ENCODE results near the gene ZNF578. TPM values are rescaled to one million over a fixed set of nuclear protein-coding genes. Genes with fewer than 3 reads are reported as not detected.
"Not testable (repeated sequence)": the region's sequence is repeated elsewhere in the genome, so short reads cannot be mapped to it uniquely, and the experiment has no call there.

Gene ZNF578
- total RNA-seq, 1 donor = 2.6 TPM

- H3K4me3 ChIP-seq (ENCODE audit: low read depth, low read length) = no peak overlapping the region
- no peak for DNase-seq (ENCODE audit: low read depth)
- TF ChIP-seq, protein P1, sequence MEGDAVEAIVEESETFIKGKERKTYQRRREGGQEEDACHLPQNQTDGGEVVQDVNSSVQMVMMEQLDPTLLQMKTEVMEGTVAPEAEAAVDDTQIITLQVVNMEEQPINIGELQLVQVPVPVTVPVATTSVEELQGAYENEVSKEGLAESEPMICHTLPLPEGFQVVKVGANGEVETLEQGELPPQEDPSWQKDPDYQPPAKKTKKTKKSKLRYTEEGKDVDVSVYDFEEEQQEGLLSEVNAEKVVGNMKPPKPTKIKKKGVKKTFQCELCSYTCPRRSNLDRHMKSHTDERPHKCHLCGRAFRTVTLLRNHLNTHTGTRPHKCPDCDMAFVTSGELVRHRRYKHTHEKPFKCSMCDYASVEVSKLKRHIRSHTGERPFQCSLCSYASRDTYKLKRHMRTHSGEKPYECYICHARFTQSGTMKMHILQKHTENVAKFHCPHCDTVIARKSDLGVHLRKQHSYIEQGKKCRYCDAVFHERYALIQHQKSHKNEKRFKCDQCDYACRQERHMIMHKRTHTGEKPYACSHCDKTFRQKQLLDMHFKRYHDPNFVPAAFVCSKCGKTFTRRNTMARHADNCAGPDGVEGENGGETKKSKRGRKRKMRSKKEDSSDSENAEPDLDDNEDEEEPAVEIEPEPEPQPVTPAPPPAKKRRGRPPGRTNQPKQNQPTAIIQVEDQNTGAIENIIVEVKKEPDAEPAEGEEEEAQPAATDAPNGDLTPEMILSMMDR (IDR thresholded peaks at IDR 0.05; ENCODE audit: insufficient read depth, low read length) = no peak
Measured at GRCh38 chr19:52542984-52543664, 89.8 kb downstream of the ZNF578 start.

- DNase-seq (ENCODE audit: low read depth) = no peak
Measured at GRCh38 chr19:52554216-52554971, 101.0 kb downstream of the ZNF578 start.

DNA sequence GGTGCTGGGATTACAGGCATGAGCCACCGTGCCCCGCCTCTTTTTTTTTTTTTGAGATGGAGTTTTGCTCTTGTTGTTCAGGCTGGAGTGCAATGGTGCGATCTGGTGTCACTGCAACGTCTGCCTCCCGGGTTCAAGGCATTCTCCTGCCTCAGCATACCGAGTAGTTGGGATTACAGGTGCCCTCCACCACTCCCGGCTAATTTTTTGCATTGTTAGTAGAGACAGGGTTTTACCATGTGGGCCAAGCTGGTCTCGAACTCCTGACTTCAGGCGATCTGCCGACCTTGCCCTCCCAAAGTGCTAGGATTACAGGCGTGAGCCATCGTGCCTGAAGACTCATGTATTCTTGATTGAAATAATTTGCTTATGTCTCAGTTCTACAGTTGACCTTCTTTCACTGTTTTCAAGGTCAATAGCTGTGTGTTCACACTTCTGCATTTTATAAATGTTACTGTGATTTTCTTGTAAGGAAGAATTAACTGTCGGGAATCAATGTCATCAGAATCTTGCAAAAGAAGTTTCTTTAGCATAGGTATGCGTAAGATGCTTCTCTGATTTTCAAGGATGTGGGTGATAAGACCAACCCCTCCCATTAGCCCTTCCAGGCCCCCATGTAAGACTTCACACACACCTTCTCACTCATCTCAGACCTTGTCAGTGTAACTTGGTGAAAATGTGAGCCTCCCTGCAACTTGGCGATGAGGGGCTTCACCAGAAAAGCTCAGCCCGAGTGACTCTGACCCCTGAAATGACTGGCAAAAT lies 104.1 kb downstream of the ZNF578 start:
- H3K4me3 ChIP-seq (ENCODE audit: low read depth, low read length) = no peak overlapping the region
- TF ChIP-seq, protein P1 (IDR thresholded peaks at IDR 0.05; ENCODE audit: insufficient read depth, low read length) = no peak
- no peak for DNase-seq (ENCODE audit: low read depth)

More at GRCh38 chr19:52554216-52554971, 101.0 kb downstream of the ZNF578 start:
- TF ChIP-seq, protein P1 (IDR thresholded peaks at IDR 0.05; ENCODE audit: insufficient read depth, low read length) = no peak
- no peak overlapping the region for H3K4me3 ChIP-seq (ENCODE audit: low read depth, low read length)

- H3K4me3 ChIP-seq (ENCODE audit: low read depth, low read length) = not testable (repeated sequence)
Measured at GRCh38 chr19:52558732-52559445, 105.5 kb downstream of the ZNF578 start.

GRCh38 chr19:52561611-52562010 lies 108.3 kb downstream of the ZNF578 start:
- DNase-seq (ENCODE audit: low read depth) = not testable (repeated sequence)

More at GRCh38 chr19:52558732-52559445, 105.5 kb downstream of the ZNF578 start:
- DNase-seq (ENCODE audit: low read depth) = not testable (repeated sequence)

More at GRCh38 chr19:52561611-52562010, 108.3 kb downstream of the ZNF578 start:
- not testable (repeated sequence) for H3K4me3 ChIP-seq (ENCODE audit: low read depth, low read length)

Other genes with a start within 250 kb of the ZNF578 start
- 12.8 and 13.9 TPM in 2 replicates for gene ZNF766, start 184.0 kb upstream of the ZNF578 start, total RNA-seq (ENCODE audit: low replicate concordance)
- 4.0 and 13.2 TPM in 2 replicates for gene ZNF480, start 156.4 kb upstream of the ZNF578 start, total RNA-seq (ENCODE audit: low replicate concordance)
- gene ZNF610, start 117.3 kb upstream of the ZNF578 start, total RNA-seq (ENCODE audit: low replicate concordance) = 1.7 and 2.3 TPM in 2 replicates
- gene ZNF880, start 83.6 kb upstream of the ZNF578 start, total RNA-seq (ENCODE audit: low replicate concordance) = 15.2 and 27.3 TPM in 2 replicates
- 42.5 and 72.3 TPM in 2 replicates for gene ZNF528, start 55.7 kb upstream of the ZNF578 start, total RNA-seq (ENCODE audit: low replicate concordance)
- not detected in 2 replicates for gene ZNF534, start 24.4 kb upstream of the ZNF578 start, total RNA-seq (ENCODE audit: low replicate concordance)
- 13.4 and 23.6 TPM in 2 replicates for gene ZNF808, start 74.1 kb downstream of the ZNF578 start, total RNA-seq (ENCODE audit: low replicate concordance)
- gene ZNF701, start 116.7 kb downstream of the ZNF578 start, total RNA-seq (ENCODE audit: low replicate concordance) = 8.4 and 12.6 TPM in 2 replicates
- 52.1 and 68.3 TPM in 2 replicates for gene ZNF83, start 184.8 kb downstream of the ZNF578 start, total RNA-seq (ENCODE audit: low replicate concordance)

Data from fibroblast of the aortic adventitia (primary cell).